Measurements from ENCODE around the gene AMN. TPM values are rescaled to one million over a fixed set of nuclear protein-coding genes. Genes with fewer than 3 reads are reported as not detected.

The AMN gene
- polyA plus RNA-seq, 4 donors, result 0.75 to 42.1 (median 20.2) TPM

- DNase-seq (ENCODE audit: low read depth in 4 of 4, low spot score in 3 of 4), result no peak
Measured at GRCh38 chr14:102927346-102927877, 4.9 kb downstream of the AMN start.

- no peak for DNase-seq (ENCODE audit: low read depth in 4 of 4, low spot score in 3 of 4)
Measured at GRCh38 chr14:102927878-102928411, 5.5 kb downstream of the AMN start.

GRCh38 chr14:102928412-102929240 lies 6.2 kb downstream of the AMN start:
- DNase-seq (ENCODE audit: low read depth in 4 of 4, low spot score in 3 of 4), result peak in 3 of 4 donors; percentile 44 to 59 (median 46)

- no peak for DNase-seq (ENCODE audit: low read depth in 4 of 4, low spot score in 3 of 4)
Measured at GRCh38 chr14:102929241-102930137, 7.0 kb downstream of the AMN start.

- DNase-seq (ENCODE audit: low read depth in 4 of 4, low spot score in 3 of 4), result no peak
Measured at GRCh38 chr14:102930138-102930752, 7.8 kb downstream of the AMN start.

- no peak for DNase-seq (ENCODE audit: low read depth in 4 of 4, low spot score in 3 of 4)
Measured at GRCh38 chr14:102930753-102931579, 8.5 kb downstream of the AMN start.

- DNase-seq (ENCODE audit: low read depth in 4 of 4, low spot score in 3 of 4), result no peak
Measured at GRCh38 chr14:102931580-102932285, 9.3 kb downstream of the AMN start.

GRCh38 chr14:102932484-102933248 lies 10.2 kb downstream of the AMN start:
- no peak for DNase-seq (ENCODE audit: low read depth in 4 of 4, low spot score in 3 of 4)

GRCh38 chr14:102933618-102934231 lies 11.3 kb downstream of the AMN start:
- no peak for DNase-seq (ENCODE audit: low read depth in 4 of 4, low spot score in 3 of 4)

GRCh38 chr14:102935756-102936155 lies 13.3 kb downstream of the AMN start:
- no peak for DNase-seq (ENCODE audit: low read depth in 4 of 4, low spot score in 3 of 4)

GRCh38 chr14:102937331-102938175 lies 15.1 kb downstream of the AMN start:
- no peak for DNase-seq (ENCODE audit: low read depth in 4 of 4, low spot score in 3 of 4)

GRCh38 chr14:102938191-102938590 lies 15.7 kb downstream of the AMN start:
- no peak for DNase-seq (ENCODE audit: low read depth in 4 of 4, low spot score in 3 of 4)

GRCh38 chr14:102939329-102939728 lies 16.9 kb downstream of the AMN start:
- no peak for DNase-seq (ENCODE audit: low read depth in 4 of 4, low spot score in 3 of 4)

- no peak for DNase-seq (ENCODE audit: low read depth in 4 of 4, low spot score in 3 of 4)
Measured at GRCh38 chr14:102939820-102940561, 17.5 kb downstream of the AMN start.

GRCh38 chr14:102940729-102941362 lies 18.4 kb downstream of the AMN start:
- DNase-seq (ENCODE audit: low read depth in 4 of 4, low spot score in 3 of 4), result no peak
